Renal cortex interstitium (tissue), 11 donors: Measurements from ENCODE around the gene EVC2. TPM values are rescaled to one million over a fixed set of nuclear protein-coding genes. Genes with fewer than 3 reads are reported as not detected.

ENCODE experiments used
- DNase-seq, 11 donors: peaks; one replicate each; pipeline ENCODE4 v3.0.0-alpha.2; 2013; ENCODE audit warnings: low read depth in 9 of 11, low spot score in 4 of 11; ENCODE audit errors: extremely low read depth in 1 of 11
- polyA plus RNA-seq, 3 donors: library from polyadenylated mRNA; unstranded; fragments of 120-200 nt; gene quantifications; one replicate each; pipeline ENCODE4 v1.2.1, GENCODE V29; 2013; ENCODE audit not compliant: insufficient read length in 3 of 3

EVC2 gene
- polyA plus RNA-seq, 3 donors = 8.7 to 9.4 (median 9.2) TPM

- no peak for DNase-seq
Observed at GRCh38 chr4:5545271-5545670, 163.1 kb downstream of the EVC2 start.

DNA sequence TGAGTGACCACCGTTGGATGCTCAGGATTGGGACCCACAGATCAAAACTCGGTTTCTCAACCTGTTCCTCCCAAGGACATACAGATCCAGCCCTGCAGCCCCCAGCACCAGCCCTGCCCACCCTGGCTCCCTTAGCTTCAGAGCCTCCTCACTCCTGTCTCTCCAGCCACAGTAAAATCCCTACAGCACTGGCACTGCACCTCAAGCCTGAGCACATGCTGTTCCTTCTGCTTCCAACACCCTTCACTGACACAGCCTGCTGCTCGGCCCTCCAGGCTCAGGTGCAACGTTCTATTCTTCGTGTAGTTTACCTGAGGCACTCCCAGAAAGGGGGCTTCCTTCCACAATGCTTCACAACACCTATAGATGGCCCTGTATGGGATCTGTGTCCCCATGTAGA lies 163.6 kb downstream of the EVC2 start:
- DNase-seq = no peak

- no peak for DNase-seq
Observed at GRCh38 chr4:5543681-5544080, 164.7 kb downstream of the EVC2 start.

- DNase-seq = no peak
Observed at GRCh38 chr4:5541169-5541568, 167.2 kb downstream of the EVC2 start.

- DNase-seq = no peak
Observed at GRCh38 chr4:5539584-5539983, 168.8 kb downstream of the EVC2 start.

DNA sequence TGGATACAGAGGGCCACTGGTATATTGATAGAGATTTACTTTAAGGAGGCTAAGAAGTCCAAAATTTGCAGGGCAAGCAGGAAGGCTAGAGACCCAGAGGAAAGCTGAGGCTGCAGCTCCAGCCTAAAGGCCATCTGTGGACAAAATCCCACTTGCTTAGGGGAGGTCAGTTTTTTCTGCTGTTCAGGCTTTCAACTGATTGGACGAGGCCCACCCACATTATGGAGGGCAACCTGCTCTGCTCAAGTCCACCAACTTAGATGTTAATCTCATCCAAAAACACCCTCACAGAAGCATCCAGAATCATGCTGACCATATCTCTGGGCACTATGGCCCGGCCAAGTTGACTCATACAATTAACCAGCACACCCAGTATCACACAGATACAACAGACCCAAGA lies 176.3 kb downstream of the EVC2 start:
- DNase-seq = no peak

- no peak for DNase-seq
Observed at GRCh38 chr4:5528031-5528436, 180.3 kb downstream of the EVC2 start.

- DNase-seq = no peak
Observed at GRCh38 chr4:5527211-5527610, 181.1 kb downstream of the EVC2 start.

DNA sequence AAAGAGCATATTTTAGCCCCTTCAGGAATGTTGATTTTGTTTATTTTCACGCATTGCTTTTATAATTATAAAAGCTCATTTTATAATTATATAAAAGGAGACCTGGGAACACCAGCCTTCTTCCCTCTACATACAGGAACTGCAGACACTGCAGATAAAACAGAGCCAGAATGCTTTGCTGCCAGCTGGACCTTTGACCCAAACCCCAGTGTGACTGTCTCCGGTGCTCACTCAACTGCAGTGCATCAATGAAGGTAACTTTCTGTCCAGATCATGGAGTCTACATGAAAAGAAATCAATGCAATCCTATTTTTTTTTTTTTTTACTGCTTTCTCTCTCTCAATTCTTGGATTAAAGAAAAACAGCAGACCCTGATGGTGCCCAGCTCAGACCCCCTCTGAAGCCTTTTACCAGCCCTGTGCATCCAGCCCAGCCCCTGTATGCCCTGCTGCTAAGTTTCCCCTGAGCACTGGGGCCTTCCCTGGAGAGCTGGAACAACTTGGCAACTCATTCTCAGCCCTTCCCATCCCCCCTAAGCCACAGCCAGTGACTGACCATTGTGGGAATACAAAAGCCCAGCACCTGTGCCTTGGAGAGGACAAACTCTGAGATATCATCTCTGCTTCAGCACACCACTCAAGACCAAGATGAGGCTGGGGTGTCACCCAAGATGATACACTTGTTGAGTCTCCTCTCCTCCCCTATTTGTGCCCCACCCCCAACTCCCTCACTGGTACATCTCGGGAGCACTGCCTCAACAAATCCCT lies 182.1 kb downstream of the EVC2 start:
- DNase-seq = no peak

GRCh38 chr4:5524446-5525299 lies 183.7 kb downstream of the EVC2 start:
- DNase-seq = peak in 9 of 11 donors; percentile 17 to 52 (median 31)

DNA sequence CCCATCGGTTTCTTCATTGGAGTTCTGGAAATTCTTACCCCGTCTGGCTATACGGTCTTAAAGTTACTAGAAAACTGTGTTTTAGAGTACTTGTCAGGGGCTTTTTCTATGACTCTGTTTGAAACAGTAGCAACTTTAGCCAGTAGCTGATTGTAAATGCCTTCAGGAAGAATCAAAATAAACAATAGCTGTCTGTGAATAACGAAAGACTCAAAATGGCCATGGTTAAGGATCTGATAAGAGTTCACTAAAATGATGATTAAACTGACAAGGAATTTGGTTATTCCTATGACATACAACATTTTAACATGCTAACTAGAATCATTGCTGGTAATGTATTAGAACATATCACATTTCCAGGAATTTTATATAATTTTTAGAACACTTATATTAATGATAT lies 191.0 kb downstream of the EVC2 start:
- DNase-seq = no peak

- no peak for DNase-seq
Observed at GRCh38 chr4:5515646-5516045, 192.7 kb downstream of the EVC2 start.

Other genes with a start within 250 kb of the EVC2 start
- gene EVC, start 2.6 kb upstream of the EVC2 start, polyA plus RNA-seq = 10 to 100 TPM; 38.4 to 56.5 (median 40.4) TPM
- gene CRMP1, start 184.5 kb upstream of the EVC2 start, polyA plus RNA-seq = 10 to 100 TPM; 51.0 to 59.1 (median 52.3) TPM